Activated naive CD4-positive, alpha-beta T cell treated with anti-CD3 and anti-CD28 coated beads, Interleukin-2, amount 10 ng/mL, durations not matched to agents 7 days and 5 days (primary cell): ENCODE results near the gene TPPP2.

ENCODE experiments used
- CTCF ChIA-PET: fragments of 350-600 bp; sonication (Branson Sonifier 250); formaldehyde crosslinking; loops from one replicate; lab custom pipeline; 2021; ENCODE audit warnings: antibody characterized with exemption; lab: Charles Lee
- DNase-seq: peaks from one replicate; pipeline ENCODE4 v3.0.0-alpha.2; 2020
- H3K27ac Mint-ChIP-seq: one replicate; pipeline ENCODE4 v1.8.0; 2021; ENCODE audit warnings: mild to moderate bottlenecking, moderate library complexity, mixed read lengths
- H3K27me3 Mint-ChIP-seq: one replicate; pipeline ENCODE4 v1.8.0; 2021; ENCODE audit warnings: mild to moderate bottlenecking, mixed read lengths
- H3K36me3 Mint-ChIP-seq: one replicate; pipeline ENCODE4 v1.8.0; 2021; ENCODE audit warnings: mixed read lengths
- H3K4me1 Mint-ChIP-seq: one replicate; pipeline ENCODE4 v1.8.0; 2021; ENCODE audit warnings: mixed read lengths
- H3K4me3 Mint-ChIP-seq: one replicate; pipeline ENCODE4 v1.8.0; 2021; ENCODE audit warnings: mild to moderate bottlenecking, moderate library complexity, mixed read lengths
- H3K9me3 Mint-ChIP-seq: one replicate; pipeline ENCODE4 v1.8.0; 2021; ENCODE audit warnings: mixed read lengths

TPPP2 gene

GRCh38 chr14:21048638-21049037, 18.6 kb downstream of the TPPP2 start:
- H3K27me3 Mint-ChIP-seq = peaks cover 32% of the 10 kb centered on the region
- H3K27ac Mint-ChIP-seq = no peak overlapping the region
- H3K9me3 Mint-ChIP-seq = no peaks in the 10 kb centered on the region
- no peak for DNase-seq
- no peak overlapping the region for H3K4me3 Mint-ChIP-seq
- CTCF ChIA-PET = interaction anchor here (1.2 kb wide), 1 partner anchor 49 kb away, joined by 3 read pairs; no protein-coding TSS in a partner anchor
- no peaks in the 10 kb centered on the region for H3K4me1 Mint-ChIP-seq
- no peaks in the 10 kb centered on the region for H3K36me3 Mint-ChIP-seq

GRCh38 chr14:21049271-21049673, 19.3 kb downstream of the TPPP2 start:
- Mint-ChIP-seq H3K4me1 (no peaks in the 10 kb centered on the region), H3K27ac (no peak overlapping the region), H3K9me3 (no peaks in the 10 kb centered on the region), H3K36me3 (no peaks in the 10 kb centered on the region), H3K4me3 (no peak overlapping the region), H3K27me3 (peaks cover 28% of the 10 kb centered on the region)
- CTCF ChIA-PET = interaction anchor here (1.2 kb wide), 1 partner anchor 48 kb away, joined by 3 read pairs; no protein-coding TSS in a partner anchor
- no peak for DNase-seq

DNA sequence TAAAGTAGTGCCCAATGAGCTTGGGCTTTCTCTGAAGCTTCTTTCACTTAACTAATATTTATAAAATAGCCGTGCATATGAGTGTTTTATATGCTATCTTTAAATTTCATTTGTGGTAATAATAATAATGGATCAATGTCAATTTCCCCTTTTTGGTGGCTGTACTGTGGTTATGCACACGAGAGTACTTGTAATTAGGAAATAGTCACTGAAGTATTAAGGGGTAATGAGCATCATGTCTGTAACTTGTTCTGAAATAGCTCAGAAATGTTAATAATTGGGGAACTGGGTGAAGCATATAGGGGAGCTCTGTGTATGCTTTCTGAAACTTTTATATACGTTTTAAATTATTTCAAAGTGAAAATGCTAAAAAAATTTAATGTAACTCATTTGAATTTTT, 20.6 kb downstream of the TPPP2 start:
- Mint-ChIP-seq H3K9me3 (no peaks in the 10 kb centered on the region), H3K4me1 (no peaks in the 10 kb centered on the region), H3K4me3 (no peak overlapping the region), H3K36me3 (no peaks in the 10 kb centered on the region), H3K27me3 (peaks cover 17% of the 10 kb centered on the region), H3K27ac (no peak overlapping the region)
- no peak for DNase-seq
- CTCF ChIA-PET = interaction anchor here (2.0 kb wide), 1 partner anchor 36 kb away, joined by 5 read pairs; no protein-coding TSS in a partner anchor

DNA sequence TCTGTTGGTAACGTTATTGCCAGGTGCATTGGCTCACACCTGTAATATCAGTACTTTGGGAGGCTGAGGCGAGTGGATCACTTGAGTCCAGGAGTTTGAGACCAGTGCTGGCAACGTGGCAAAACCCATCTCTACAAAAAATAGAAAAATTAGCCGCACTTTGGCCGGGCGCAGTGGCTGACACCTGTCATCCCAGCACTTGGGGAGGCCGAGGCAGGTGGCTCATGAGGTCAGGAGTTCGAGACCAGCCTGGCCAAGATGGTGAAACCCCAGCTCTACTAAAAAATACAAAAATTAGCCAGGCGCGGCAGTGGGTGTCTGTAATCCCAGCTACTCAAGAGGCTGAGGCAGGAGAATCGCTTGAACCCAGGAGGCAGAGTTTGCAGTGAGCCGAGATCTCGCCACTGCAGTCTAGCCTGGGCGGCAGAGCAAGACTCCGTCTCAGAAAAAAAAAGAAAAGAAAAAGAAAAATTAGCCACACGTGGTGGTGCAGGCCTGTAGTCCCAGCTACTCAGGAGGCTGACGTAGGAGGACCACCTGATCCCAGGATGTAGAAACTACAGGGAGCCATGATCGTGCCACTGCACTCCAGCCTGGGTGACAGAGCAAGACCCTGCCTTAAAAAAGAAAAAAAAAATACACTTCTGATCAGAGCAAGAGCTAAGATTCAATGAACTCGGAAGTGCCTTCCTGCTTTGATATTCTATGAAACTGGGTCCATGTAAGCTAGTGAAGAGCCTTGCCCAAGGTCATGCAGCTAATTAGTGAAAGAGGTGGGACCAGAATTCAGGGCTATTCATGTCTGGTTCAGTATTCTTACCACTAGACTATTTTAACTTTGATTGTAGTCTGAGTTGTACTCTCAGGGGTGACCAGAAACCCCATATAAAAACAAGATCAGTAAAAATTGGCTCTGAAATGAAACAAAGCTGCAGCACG, 23.4 kb downstream of the TPPP2 start:
- Mint-ChIP-seq H3K4me1 (no peaks in the 10 kb centered on the region), H3K27ac (no peak overlapping the region), H3K4me3 (no peak overlapping the region), H3K36me3 (no peaks in the 10 kb centered on the region), H3K9me3 (no peaks in the 10 kb centered on the region), H3K27me3 (peaks cover 19% of the 10 kb centered on the region)
- CTCF ChIA-PET = interaction anchor here (0.7 to 1.2 kb wide), 3 partner anchors 12 to 51 kb away, joined by 3 to 4 read pairs (median 3); no protein-coding TSS in a partner anchor
- no peak for DNase-seq

DNA sequence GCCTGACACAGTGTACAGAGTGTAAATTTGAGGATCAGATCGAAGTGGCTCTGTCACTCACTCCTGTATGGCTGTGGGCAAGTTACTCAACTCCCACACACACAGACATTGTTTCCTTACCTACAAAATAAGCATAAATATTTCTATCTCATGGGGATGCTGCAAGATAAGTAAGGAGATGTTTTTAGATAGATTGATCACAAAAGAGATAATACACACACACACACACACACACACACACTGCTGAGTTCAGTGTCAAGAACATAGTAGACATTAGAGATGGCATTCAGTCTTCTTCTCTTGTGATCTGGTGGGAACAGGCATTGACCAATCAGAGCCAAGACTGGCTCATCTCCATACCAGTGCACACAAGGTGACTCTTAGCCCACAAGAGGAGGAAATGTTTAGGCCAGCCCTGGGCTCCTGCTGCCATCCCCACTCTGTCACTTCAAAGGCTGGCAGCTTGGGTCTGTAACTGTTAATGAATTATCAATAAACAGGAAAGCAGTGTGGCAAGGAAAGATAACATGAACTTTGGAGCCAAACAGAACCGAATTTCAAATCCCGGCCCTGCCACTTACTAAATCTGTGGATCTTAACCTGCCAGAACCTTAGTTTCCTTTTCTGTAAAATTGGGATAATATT, 24.2 kb downstream of the TPPP2 start:
- H3K4me3 Mint-ChIP-seq = no peak overlapping the region
- DNase-seq = no peak
- no peak overlapping the region for H3K27ac Mint-ChIP-seq
- CTCF ChIA-PET = interaction anchor here (0.7 to 1.2 kb wide), 3 partner anchors 13 to 52 kb away, joined by 3 to 4 read pairs (median 3); no protein-coding TSS in a partner anchor
- peaks cover 24% of the 10 kb centered on the region for H3K27me3 Mint-ChIP-seq
- no peaks in the 10 kb centered on the region for H3K9me3 Mint-ChIP-seq
- no peaks in the 10 kb centered on the region for H3K4me1 Mint-ChIP-seq
- no peaks in the 10 kb centered on the region for H3K36me3 Mint-ChIP-seq

- no peaks in the 10 kb centered on the region for H3K36me3 Mint-ChIP-seq
- DNase-seq = no peak
- CTCF ChIA-PET = no interaction called here
- H3K27ac Mint-ChIP-seq = no peak overlapping the region
- no peaks in the 10 kb centered on the region for H3K9me3 Mint-ChIP-seq
- no peaks in the 10 kb centered on the region for H3K4me1 Mint-ChIP-seq
- H3K4me3 Mint-ChIP-seq = no peak overlapping the region
- H3K27me3 Mint-ChIP-seq = peaks cover 21% of the 10 kb centered on the region
These were observed 24.7 kb downstream of the TPPP2 start for GRCh38 chr14:21054768-21055145.

GRCh38 chr14:21055432-21056117, 25.6 kb downstream of the TPPP2 start:
- no peak overlapping the region for H3K4me3 Mint-ChIP-seq
- H3K9me3 Mint-ChIP-seq = no peaks in the 10 kb centered on the region
- DNase-seq = no peak

DNA sequence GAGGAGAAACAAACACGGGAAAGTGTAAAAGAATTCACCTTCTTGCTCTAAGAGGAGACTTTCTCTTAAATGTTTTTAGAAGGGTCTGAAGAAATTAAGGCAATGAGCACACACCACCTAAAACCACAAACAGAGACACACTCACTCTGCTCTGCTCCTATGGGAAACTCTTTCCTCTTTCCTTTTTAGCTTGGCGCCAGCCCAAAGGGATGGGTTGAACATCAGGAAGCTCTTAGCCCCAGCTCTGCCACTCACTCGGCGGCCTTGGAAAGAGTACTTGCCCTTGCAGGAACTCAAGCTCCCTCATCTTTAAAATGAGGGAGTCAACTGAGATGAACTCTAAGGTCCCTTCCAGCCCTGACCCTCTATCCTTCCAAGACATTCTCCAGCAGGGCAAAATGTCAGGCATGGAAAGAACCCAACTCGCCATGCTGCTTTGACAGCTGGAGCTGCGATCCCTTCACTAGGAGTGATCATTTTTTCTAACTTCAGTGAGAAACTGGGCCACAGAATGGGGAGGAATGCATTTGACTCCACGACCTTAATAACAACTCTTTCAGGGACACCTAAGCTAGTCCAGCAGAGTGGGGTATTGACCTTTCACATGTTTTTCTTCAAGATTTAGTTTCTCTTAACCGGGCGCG, 26.6 kb downstream of the TPPP2 start:
- H3K4me3 Mint-ChIP-seq = no peak overlapping the region
- H3K4me1 Mint-ChIP-seq = no peaks in the 10 kb centered on the region
- peaks cover 25% of the 10 kb centered on the region for H3K27me3 Mint-ChIP-seq
- DNase-seq = no peak
- no peaks in the 10 kb centered on the region for H3K36me3 Mint-ChIP-seq
- H3K27ac Mint-ChIP-seq = no peak overlapping the region
- no peaks in the 10 kb centered on the region for H3K9me3 Mint-ChIP-seq
- CTCF ChIA-PET = interaction anchor here (0.8 to 1.5 kb wide), 2 partner anchors 36 to 42 kb away, joined by 3 to 7 read pairs; no protein-coding TSS in a partner anchor

More at GRCh38 chr14:21055432-21056117, 25.6 kb downstream of the TPPP2 start:
- H3K36me3 Mint-ChIP-seq = no peaks in the 10 kb centered on the region
- no peak overlapping the region for H3K27ac Mint-ChIP-seq
- H3K27me3 Mint-ChIP-seq = peaks cover 19% of the 10 kb centered on the region
- CTCF ChIA-PET = no interaction called here
- no peaks in the 10 kb centered on the region for H3K4me1 Mint-ChIP-seq

DNA sequence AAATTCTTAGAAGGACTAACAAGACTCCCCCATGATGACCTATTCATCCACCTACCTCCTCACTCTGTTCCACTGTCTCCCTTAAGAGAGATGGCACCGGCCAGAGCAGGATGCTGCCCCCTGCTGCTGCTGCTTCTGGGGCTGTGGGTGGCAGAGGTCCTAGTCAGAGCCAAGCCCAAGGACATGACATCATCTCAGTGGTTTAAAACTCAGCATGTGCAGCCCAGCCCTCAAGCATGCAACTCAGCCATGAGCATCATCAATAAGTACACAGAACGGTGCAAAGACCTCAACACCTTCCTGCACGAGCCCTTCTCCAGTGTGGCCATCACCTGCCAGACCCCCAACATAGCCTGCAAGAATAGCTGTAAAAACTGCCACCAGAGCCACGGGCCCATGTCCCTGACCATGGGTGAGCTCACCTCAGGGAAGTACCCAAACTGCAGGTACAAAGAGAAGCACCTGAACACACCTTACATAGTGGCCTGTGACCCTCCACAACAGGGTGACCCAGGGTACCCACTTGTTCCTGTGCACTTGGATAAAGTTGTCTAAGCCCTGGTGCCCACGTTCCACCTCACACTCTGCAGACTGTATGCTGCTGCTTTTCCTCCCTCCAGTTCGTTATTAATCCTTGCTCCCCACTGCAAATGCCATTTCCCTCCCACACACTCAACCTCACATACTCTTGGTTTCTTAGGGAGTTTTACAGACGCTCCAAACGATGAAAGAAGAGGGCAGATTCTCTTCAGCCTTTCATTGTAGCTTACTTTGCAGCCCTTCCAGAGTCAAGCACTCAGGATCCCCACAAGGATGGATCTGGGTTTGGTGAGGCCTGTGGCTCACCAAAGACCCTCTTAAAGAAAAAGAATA, 28.0 kb downstream of the TPPP2 start, which contains the start of gene RNASE8:
TSS of gene RNASE8 (plus strand) at position 20 of the 873 bp plus-strand sequence. CDS start at position 91, 71 bp downstream.
- Mint-ChIP-seq H3K9me3 (no peaks in the 10 kb centered on the region), H3K4me1 (no peaks in the 10 kb centered on the region), H3K36me3 (no peaks in the 10 kb centered on the region), H3K27me3 (peaks cover 34% of the 10 kb centered on the region), H3K4me3 (no peak within 1 kb of the TSS), H3K27ac (no peak within 1 kb of the TSS)
- CTCF ChIA-PET = interaction anchor here (0.7 to 1.5 kb wide), 3 partner anchors 9 to 35 kb away, joined by 3 to 7 read pairs (median 3); no protein-coding TSS in a partner anchor
- no peak for DNase-seq

- Mint-ChIP-seq H3K4me1 (no peaks in the 10 kb centered on the region), H3K9me3 (no peaks in the 10 kb centered on the region), H3K4me3 (no peak overlapping the region), H3K36me3 (no peaks in the 10 kb centered on the region), H3K27me3 (peaks cover 40% of the 10 kb centered on the region), H3K27ac (no peak overlapping the region)
- CTCF ChIA-PET = interaction anchor here (0.6 to 0.7 kb wide), 2 partner anchors 31 to 34 kb away, joined by 3 read pairs; no protein-coding TSS in a partner anchor
- no peak for DNase-seq
These were observed 28.9 kb downstream of the TPPP2 start for GRCh38 chr14:21058903-21059302.

GRCh38 chr14:21059842-21060613, 30.0 kb downstream of the TPPP2 start:
- no peak for DNase-seq
- Mint-ChIP-seq H3K4me1 (no peaks in the 10 kb centered on the region), H3K27ac (no peak overlapping the region), H3K27me3 (peaks cover 44% of the 10 kb centered on the region), H3K36me3 (no peaks in the 10 kb centered on the region), H3K9me3 (no peaks in the 10 kb centered on the region), H3K4me3 (no peak overlapping the region)
- CTCF ChIA-PET = no interaction called here
